HG03060 (cell line): Measurements from ENCODE around the gene ARHGEF16.

Experiments used
- ATAC-seq: cut with Tn5 transposase; IDR thresholded peaks from one replicate; pipeline ENCODE4 v1.9.1; 2021; ENCODE audit warnings: low read depth, moderate number of reproducible peaks; ENCODE audit not compliant: unreplicated experiment

ARHGEF16 gene

GRCh38 chr1:3455670-3456448 lies 1.4 kb downstream of the ARHGEF16 start:
- ATAC-seq = no peak

GRCh38 chr1:3456449-3456963 lies 2.0 kb downstream of the ARHGEF16 start:
- ATAC-seq = no peak

DNA sequence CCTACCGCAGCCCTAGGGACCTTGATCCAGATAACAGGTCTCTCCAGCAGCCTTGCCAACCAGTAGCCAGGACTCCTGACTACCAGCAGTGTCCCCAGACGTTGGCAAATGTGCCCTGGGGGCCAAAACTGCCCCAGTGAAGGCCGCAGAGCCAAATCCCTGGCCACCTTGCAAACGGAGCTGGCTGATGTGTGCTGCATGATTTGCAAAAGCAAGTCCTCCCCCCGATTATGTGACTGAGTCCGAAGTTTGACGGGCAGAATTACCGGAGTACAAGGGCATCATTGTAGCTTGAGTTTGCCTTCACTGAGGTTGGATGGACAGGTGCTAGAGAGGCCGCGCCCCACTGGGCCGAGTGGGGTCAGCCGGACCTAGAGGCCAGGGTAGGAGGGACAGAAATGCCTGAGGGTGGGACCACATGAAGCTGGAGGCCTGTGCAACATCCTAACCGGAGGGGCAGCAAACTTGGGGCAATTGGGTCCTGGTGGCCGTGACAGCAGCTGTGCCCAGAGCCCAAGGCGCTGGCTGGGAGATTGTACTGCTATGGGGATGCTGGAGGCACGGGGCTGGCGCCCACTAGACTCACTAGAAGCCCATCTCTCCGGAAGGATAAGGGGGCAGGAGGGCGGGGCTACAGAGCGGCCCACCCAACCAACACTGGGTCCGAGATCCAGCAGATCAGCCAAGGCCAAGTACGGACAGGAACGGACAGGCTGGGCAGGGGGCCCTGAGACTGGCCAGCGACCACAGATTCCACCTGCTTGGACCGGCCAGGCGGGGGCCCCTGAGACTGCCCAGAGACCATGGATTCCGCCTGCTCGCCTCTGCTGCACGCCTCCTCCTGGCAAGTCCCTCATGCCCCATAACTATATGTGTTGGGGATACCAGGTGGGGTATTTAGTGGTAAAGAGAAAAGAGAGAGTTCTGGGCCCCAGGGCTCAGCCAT lies 2.8 kb downstream of the ARHGEF16 start:
- no peak for ATAC-seq

GRCh38 chr1:3457910-3458883 lies 3.7 kb downstream of the ARHGEF16 start:
- no peak for ATAC-seq

- no peak for ATAC-seq
These were observed 4.8 kb downstream of the ARHGEF16 start for GRCh38 chr1:3459051-3459908.

DNA sequence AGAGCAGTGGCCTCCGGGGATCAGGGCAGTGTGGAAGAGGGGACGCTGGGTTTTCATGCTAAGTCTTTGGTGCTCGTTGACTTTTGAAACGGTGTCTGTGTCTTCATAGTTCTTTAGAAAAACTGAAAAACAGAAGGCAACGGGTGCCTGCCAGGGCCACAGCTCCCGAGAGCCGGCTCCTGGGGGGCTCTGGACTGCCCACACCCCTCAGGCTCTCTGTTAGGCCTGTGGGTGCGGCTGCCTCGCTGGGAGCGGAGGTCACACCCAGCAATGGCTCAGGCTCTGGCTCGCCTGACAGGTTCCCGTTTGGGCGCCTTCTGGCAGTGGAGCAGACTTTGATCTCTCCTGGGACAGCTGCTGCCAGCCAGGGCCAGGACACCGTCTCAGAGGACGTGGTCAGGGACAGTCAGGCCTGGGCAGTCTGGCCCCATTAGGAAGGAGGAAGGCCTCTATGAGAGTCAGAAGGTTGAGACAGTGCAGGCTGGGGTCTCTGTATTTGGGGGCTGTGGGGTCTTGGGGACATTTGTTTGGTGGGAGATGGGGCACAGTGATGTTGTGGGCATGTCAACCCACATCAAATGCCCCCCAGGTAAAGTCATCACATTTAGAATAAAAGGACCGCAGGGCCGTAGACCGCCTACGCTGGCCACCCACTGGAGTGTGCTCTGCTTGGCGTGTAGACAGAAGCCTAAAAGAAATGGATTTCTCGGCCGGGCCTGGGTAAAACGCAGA lies 5.6 kb downstream of the ARHGEF16 start:
- ATAC-seq = no peak

DNA sequence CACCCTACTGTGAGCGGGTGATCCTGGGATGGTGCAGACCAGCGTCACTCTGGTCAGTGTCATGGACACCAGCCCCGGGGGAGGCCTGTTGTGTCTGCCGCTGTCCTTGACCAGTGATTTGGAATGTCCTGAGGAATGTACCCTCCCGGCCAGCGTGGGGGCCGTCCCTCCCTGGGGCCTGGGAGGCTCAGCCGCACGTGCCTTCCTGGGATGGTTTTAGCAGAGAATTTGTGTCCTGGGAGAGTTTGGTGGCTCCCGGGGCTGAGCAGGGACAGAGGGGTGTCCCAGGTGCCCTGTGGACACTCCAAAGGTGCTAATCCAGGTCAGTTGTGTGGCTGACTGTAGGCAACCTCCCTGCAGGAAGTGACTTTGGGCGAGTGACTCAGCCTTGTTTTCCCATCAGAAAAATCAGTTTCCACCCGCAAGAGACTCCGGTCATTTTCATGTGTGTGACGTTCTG lies 6.2 kb downstream of the ARHGEF16 start:
- no peak for ATAC-seq

DNA sequence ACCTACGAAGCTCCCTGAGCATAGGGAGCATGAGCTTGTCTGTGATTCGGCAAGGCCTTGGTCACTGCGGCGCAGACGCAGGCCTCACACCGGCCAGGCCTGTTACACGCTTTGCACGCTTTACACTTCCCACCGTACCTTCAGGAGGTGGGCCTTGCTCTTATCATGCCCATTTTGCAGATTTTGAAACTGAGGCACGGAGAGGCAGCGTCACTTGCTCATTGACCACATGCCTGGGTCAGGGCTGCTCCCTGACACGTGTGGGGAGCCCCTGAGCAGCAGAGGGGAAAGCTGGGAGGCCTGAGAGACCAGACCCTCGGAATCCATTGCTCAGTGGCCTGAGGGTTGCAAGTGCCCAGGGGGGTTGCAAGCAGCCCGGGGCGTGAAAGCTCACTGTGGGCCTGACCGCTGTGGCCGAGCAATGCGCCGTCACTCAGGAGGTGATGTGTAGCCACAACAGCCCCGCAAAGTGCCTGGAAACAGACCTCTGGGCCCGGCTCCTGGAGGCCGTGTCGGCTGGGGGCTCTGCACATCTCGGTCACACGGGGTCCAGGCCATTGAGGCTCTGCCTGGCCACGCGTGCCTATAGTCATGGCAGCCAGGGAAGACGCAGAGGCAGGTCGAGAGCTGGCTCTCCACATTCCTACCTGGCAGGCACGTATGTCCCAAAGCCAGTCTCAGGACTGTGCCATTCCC lies 6.9 kb downstream of the ARHGEF16 start:
- ATAC-seq = no peak

DNA sequence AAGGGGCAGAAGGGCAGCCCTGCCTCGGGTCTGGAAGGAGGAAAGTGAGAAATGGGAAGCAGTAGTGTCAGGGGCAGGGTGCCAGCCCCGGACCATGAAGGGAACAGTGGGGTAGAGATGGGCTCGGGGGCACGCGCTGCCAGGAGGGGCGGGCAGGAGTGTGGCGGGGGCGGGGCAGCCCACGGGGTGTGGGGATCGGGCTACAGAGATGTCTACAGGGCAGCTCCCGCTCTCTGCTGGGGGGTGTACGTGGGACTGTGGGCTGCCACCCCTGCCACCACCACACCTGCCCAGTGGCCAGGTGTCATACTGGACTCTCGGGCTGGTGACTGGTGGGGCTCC lies 7.4 kb downstream of the ARHGEF16 start:
- ATAC-seq = no peak

DNA sequence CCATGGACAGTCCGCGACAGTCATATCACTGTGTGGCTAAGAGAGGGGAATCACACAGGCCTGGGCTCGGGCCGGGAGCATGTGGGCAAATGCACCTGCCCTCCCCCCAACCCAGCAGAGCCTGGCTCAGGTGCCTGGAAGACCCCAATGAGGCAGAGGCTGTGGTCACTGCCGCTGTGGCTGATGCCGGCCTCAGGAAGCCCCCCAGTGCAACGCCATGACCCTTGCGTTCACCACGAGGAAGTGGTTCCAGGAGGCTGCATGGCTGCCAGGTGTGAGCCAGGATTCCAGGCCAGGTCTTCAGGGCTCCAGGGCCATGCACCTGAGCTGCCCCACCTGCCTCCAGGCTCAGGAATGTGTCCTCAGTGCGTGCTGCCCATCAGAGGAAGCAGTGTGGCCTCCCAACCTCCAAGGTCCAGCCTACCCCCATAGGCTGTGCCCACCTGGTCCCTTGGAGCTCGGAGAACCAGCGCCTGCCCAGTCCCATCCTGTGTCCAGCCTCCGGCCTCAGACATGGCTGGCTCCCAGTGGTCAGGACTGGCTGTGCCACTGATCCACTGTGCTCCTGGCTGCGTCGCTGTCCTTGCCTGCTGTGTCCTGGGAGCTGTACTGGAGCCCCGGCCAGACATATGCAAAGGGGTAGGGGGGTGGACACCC lies 8.0 kb downstream of the ARHGEF16 start:
- ATAC-seq = no peak

- no peak for ATAC-seq
These were observed 8.5 kb downstream of the ARHGEF16 start for GRCh38 chr1:3463013-3463385.

DNA sequence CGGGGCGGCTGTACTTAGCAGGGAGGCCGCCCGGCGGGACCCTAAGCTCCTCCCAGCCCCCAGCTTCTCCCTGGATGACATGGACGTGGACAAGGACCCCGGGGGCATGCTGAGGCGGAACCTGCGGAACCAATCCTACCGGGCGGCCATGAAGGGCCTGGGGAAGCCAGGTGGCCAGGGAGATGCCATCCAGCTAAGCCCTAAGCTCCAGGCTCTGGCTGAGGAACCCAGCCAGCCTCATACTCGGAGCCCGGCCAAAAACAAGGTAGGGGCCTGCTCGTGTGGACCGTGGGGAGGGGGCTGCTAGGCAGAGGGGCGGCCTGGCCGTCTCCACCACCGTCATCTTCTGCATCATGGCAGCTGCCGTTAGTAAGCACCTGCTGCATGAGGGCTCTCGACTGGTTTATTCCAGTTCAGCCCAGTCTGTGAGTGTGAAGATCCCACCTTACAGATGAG lies 9.0 kb downstream of the ARHGEF16 start:
- no peak for ATAC-seq

DNA sequence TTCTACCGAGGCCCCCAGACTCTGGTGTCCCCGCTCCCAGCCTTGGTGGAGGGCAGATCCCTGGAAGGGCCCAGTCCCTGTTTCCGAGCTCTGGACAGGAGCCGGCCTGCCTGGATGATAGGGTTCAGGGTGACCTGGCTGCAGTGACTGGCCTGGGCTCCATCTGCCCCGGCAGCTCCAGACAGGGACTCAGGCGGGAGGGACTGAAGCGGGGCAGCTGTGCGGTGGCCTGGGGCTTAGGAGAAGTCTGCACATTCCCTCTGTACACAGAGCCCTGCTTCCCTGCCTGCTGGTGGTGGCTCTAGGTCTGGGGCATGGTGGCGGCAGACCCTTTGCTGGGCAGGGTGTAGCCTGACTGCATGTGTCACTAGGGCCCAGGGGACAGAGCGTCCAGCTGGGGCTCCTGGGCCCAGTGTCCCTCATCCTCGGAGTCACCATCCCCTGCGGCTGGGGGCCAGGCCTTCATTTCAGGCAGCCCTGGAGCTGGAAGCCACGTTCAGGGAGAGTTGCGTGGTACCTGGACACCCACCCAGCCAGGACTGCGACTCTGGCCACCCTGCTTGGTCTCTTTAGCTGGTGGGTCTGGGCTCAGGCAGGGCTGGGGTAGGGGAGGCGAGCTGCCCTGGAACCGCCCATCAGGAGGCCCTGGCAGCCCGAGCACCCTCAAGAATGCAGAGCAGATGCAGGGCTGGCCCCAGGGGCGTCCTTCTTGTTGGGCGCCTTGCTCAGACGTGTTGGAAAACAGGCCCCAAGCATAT lies 9.6 kb downstream of the ARHGEF16 start:
- no peak for ATAC-seq

DNA sequence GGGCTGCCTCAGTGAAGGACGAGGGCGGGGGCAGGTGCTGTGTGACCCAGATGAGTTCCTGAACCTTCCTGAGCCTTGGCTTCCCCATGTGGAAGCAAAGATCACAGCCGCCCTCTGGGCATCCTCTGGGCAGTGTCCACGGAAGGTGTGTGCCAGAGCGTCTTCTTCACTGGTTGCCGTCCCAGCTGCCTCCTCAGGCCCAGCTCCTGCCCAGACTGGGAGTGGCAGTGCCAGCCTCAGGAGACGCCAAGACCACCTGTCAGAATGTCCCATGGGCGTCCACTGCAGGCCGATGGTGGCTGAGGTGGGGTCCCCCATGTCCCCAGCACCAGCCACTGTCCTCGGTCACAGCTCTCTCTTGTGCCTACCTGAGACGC lies 10.2 kb downstream of the ARHGEF16 start:
- ATAC-seq = no peak

DNA sequence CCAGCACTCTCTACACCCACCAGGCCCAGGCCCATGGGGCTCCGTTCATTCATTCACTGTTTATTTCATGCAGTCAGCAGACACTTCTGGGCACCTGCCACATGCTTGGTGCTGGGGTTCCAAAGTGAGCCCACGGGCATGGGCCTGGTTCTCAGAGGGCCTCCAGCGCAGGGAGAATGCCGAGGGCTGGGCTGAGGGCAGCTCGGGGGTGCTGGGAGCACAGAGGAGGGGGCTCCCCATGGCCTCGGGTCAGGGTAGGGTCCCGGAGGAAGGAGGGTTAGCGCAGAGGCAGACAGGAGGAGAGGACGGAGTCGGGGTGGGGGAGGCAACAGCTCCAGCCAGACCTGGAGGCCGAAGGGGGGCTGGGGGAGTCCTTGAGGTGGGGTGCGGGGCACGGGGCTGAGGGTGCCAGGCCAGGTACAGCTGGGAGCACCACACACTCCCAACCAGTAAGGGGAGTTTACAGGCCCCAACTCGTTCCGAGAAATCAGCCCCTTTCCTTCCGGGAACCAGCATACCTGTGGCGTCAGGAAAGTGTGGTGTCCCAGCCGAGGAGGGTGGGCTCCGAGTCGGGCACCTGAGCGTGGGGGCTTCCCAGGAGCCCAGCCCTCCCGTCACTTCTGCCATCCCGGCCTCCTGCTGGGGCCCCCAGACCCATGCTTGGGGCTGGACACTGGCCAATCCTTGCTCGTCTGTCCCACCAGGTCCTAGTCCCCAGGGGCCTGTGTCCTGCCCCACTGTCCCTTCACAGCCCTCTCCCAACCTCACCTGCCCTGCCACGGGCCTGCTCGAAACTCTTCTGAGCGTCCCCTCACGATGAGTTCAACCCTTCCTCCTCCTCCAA lies 10.8 kb downstream of the ARHGEF16 start:
- ATAC-seq = no peak

GRCh38 chr1:3465935-3466321 lies 11.5 kb downstream of the ARHGEF16 start:
- ATAC-seq = no peak
